HepG2 (cell line): ENCODE measurements around the gene EPS8L3. TPM values are rescaled to one million over a fixed set of nuclear protein-coding genes. Genes with fewer than 3 reads are reported as not detected.

ENCODE experiments used
- ATAC-seq: fragments of 200-7000 bp; cut with Tn5 transposase; 3 replicates; pipeline ENCODE4 v1.9.1; 2020; ENCODE audit warnings: mild to moderate bottlenecking, moderate library complexity
- BruUV-seq: library from RNA; stranded (reverse); fragments of 400-500 nt; replicated peaks from 2 replicates; lab custom pipeline; 2021; lab: Mats Ljungman, UMichigan
- CTCF ChIA-PET: fragments of 300-600 bp; formaldehyde crosslinking; extraction: SDS; loops from one replicate; lab custom pipeline; 2021; ENCODE audit warnings: low total read pairs, inconsistent platforms, low intra/inter-chr PET ratio; lab: Yijun Ruan, JAX
- POLR2A ChIA-PET: fragments of 350-600 bp; sonication (Branson Sonifier 250); formaldehyde crosslinking; loops from one replicate; lab custom pipeline; 2020; ENCODE audit warnings: antibody characterized with exemption, inconsistent platforms; lab: Yijun Ruan, JAX
- DNase-seq: peaks from one replicate; pipeline ENCODE4 v3.0.0-alpha.2; 2015; ENCODE audit warnings: low spot score
- FAIRE-seq: peaks from 3 replicates; lab custom pipeline; 2011; peaks lifted over from hg19 to GRCh38; lab: Jason Lieb, UNC
- H2AFZ ChIP-seq: one replicate; pipeline ENCODE4 v1.6.1; 2011; ENCODE audit warnings: low read length, inconsistent platforms
- H3K27ac ChIP-seq: fragments of 300-600 bp; 3 replicates; pipeline ENCODE4 v1.8.0; 2011; ENCODE audit warnings: mixed run types, mild to moderate bottlenecking, mixed read lengths, low read length, inconsistent platforms; ENCODE audit not compliant: insufficient read depth; ENCODE audit errors: extremely low read length
- H3K27me3 ChIP-seq, 2 experiments: fragments of 200-600 bp in 1 of 2; 2 replicates in 1 of 2; 3 replicates in 1 of 2; pipeline versions ENCODE4 v1.6.0 to v1.8.0; 2011; ENCODE audit warnings: low read length in 2 of 2, mild to moderate bottlenecking in 2 of 2, moderate library complexity in 2 of 2, inconsistent platforms in 1 of 2; ENCODE audit not compliant: insufficient read depth in 2 of 2, control insufficient read depth in 1 of 2
- H3K36me3 ChIP-seq, 2 experiments: fragments of 200-600 bp in 1 of 2; replicated peaks in 1 of 2; 2 replicates in 1 of 2; 3 replicates in 1 of 2; pipeline versions ENCODE4 v1.5.1 to v1.8.0; 2011; ENCODE audit warnings: low read length in 2 of 2, inconsistent platforms in 1 of 2; ENCODE audit not compliant: insufficient read depth in 2 of 2, control insufficient read depth in 1 of 2
- H3K4me1 ChIP-seq: 2 replicates; pipeline ENCODE4 v1.5.1; 2012; ENCODE audit warnings: low read length, inconsistent platforms; ENCODE audit not compliant: insufficient read depth
- H3K4me2 ChIP-seq: 2 replicates; pipeline ENCODE4 v1.6.0; 2011; ENCODE audit warnings: low read depth, low read length, inconsistent platforms
- H3K4me3 ChIP-seq, 3 experiments: fragments of 200-600 bp in 1 of 3; sonication (generic), shearing (Covaris generic) in 1 of 3; replicated peaks in 1 of 3; 2 replicates each; pipeline ENCODE4 v1.5.1; 2011 to 2016; ENCODE audit warnings: low read length in 3 of 3, inconsistent platforms in 2 of 3, low read depth in 2 of 3, mild to moderate bottlenecking in 2 of 3, control low read depth in 1 of 3, mixed read lengths in 1 of 3; ENCODE audit not compliant: insufficient read depth in 1 of 3
- H3K79me2 ChIP-seq: one replicate; pipeline ENCODE4 v1.6.1; 2011; ENCODE audit warnings: low read length, inconsistent platforms; ENCODE audit not compliant: insufficient read depth
- H3K9ac ChIP-seq: 2 replicates; pipeline ENCODE4 v1.6.0; 2011; ENCODE audit warnings: mild to moderate bottlenecking, low read depth, low read length, inconsistent platforms; ENCODE audit not compliant: insufficient read depth
- H3K9me3 ChIP-seq: 2 replicates; pipeline ENCODE4 v1.5.1; 2012; ENCODE audit warnings: mild to moderate bottlenecking, low read length
- H4K20me1 ChIP-seq: 2 replicates; pipeline ENCODE4 v1.6.0; 2011; ENCODE audit warnings: inconsistent platforms, mild to moderate bottlenecking, low read length, moderate library complexity; ENCODE audit not compliant: insufficient read depth
- MNT ChIP-seq: fragments of 450-650 bp; IDR thresholded peaks from 2 replicates; pipeline ENCODE4 v1.6.1; 2016
- NFE2L2 ChIP-seq: fragments of 150-350 bp; IDR thresholded peaks from 2 replicates; pipeline ENCODE4 v1.6.1; 2014; ENCODE audit warnings: low read length
- PCBP1 ChIP-seq: fragments of 200-400 bp; formaldehyde crosslinking; IDR thresholded peaks from 2 replicates; pipeline ENCODE4 v1.6.1; 2017; ENCODE audit warnings: mild to moderate bottlenecking, low read depth, low read length, borderline replicate concordance
- PHF8 ChIP-seq: sonication (generic); formaldehyde crosslinking; IDR thresholded peaks from 2 replicates; pipeline ENCODE4 v1.5.0; 2020; ENCODE audit warnings: missing genetic modification reagents
- RBM39 ChIP-seq: fragments of 200-400 bp; formaldehyde crosslinking; IDR thresholded peaks from one replicate; pipeline ENCODE4 v1.6.1; 2018; ENCODE audit warnings: antibody characterized with exemption, mild to moderate bottlenecking, low read depth, low read length; ENCODE audit not compliant: poor library complexity, severe bottlenecking
- ZNF547 ChIP-seq: sonication (generic); formaldehyde crosslinking; IDR thresholded peaks from 2 replicates; pipeline ENCODE4 v1.5.1; 2020; ENCODE audit warnings: mild to moderate bottlenecking, missing genetic modification reagents
- WGBS: methylation state at CpG from one replicate; pipeline ENCODE4 v1.1.6; 2017; ENCODE audit warnings: low lambda C conversion rate; 5-methylcytosine and 5-hydroxymethylcytosine counted together
- in situ Hi-C: cut with HindIII; loops from 2 replicates; pipeline ENCODE4 v1.10.0; 2017; ENCODE audit warnings: low pct_unique_long_range_greater_than_20kb; ENCODE audit not compliant: extremely low pct_ligation_motif_present
- intact Hi-C: fragments of 100-400 bp; cut with micrococcal nuclease; formaldehyde crosslinking; loops from one replicate; pipeline ENCODE4 v1.10.0; 2022; ENCODE audit not compliant: unreplicated experiment
- polyA plus RNA-seq, 8 experiments: library from polyadenylated mRNA; depleted of rRNA in 3 of 8; stranded (reverse) in 7 of 8; unstranded in 1 of 8; fragments of >200 nt; fragmentation: Illumina TruSeq in 4 of 8; extraction: Trizol in 4 of 8; gene quantifications; 2 replicates each; pipeline versions ENCODE4 v1.2.1 to v1.2.3, GENCODE V29; 2011 to 2016; ENCODE audit warnings: low read depth in 4 of 8, missing spikeins in 1 of 8, mixed read lengths in 1 of 8; ENCODE audit not compliant: insufficient read depth in 1 of 8
- total RNA-seq, 5 experiments: library from RNA; depleted of rRNA; stranded (reverse); fragments of >200 nt; fragmentation: Illumina TruSeq; extraction: Trizol; gene quantifications; 2 replicates each; pipeline ENCODE4 v1.2.3, GENCODE V29; 2016; ENCODE audit warnings: low read depth in 1 of 5

Gene EPS8L3
- total and polyA plus RNA-seq, 2 of the 13 experiments (the other 11 are each of a cell fraction or from before 2014, with no cell fraction given), result 18.2 to 106 TPM

GRCh38 chr1:109769330-109770078 is 5.8 kb upstream of the EPS8L3 start:
- Histone ChIP-seq H3K27me3 (peaks cover 2 to 19% of the 10 kb centered on the region in 2 experiments; a peak in 3 of 5 replicates), H2AFZ (no peak overlapping the region), H3K79me2 (no peaks in the 10 kb centered on the region), H3K4me2 (no peak overlapping the region), H3K9ac (no peak overlapping the region), H4K20me1 (no peaks in the 10 kb centered on the region), H3K4me1 (peaks cover 65% of the 10 kb centered on the region), H3K27ac (no peak overlapping the region), H3K36me3 (no peaks in the 10 kb centered on the region), H3K4me3 (no peak overlapping the region), H3K9me3 (no peaks in the 10 kb centered on the region)
- DNase-seq (no peak), ATAC-seq (no peak), FAIRE-seq (no peak)
- BruUV-seq, result no TSS peak
- intact Hi-C loops (loop anchor here (5.0 kb wide), 2 partner anchors 37 to 112 kb away; partner anchors contain the start of gene GSTM4), in situ Hi-C loops (loop anchor here (5.0 kb wide), 3 partner anchors 52 to 222 kb away; partner anchors contain the start of gene GNAI3)
- ChIA-PET CTCF (no interaction called here), POLR2A (interaction anchor here (1.5 kb wide), 1 partner anchor 18 kb away, joined by 3 read pairs; no protein-coding TSS in a partner anchor)
- no peak for TF ChIP-seq RBM39
- TF ChIP-seq PHF8 (CRISPR knock-in tag), result no peak
- TF ChIP-seq NFE2L2, result no peak
- TF ChIP-seq PCBP1, result no peak
- peak; percentile 45; the same call in 1 of the 2 replicates for TF ChIP-seq MNT
- no peak for TF ChIP-seq ZNF547 (CRISPR knock-in tag)
- 58% methylated on average over 11 of the region's 11 CpGs for WGBS
